Activated CD8-positive, alpha-beta T cell treated with anti-CD3 and anti-CD28 coated beads, Interleukin-2, amount 10 ng/mL, durations not matched to agents 7 days and 5 days (primary cell): ENCODE measurements around the gene IGDCC3. TPM values are rescaled to one million over a fixed set of nuclear protein-coding genes. Genes with fewer than 3 reads are reported as not detected.

Experiments
- ATAC-seq: fragments of 150-1000 bp; cut with Tn5 transposase; one replicate; pipeline ENCODE4 v1.10.0; 2021; ENCODE audit warnings: moderate library complexity
- CTCF ChIA-PET: fragments of 350-600 bp; sonication (Branson Sonifier 250); formaldehyde crosslinking; loops from one replicate; lab custom pipeline; 2021; ENCODE audit warnings: antibody characterized with exemption; lab: Charles Lee
- POLR2A ChIA-PET: fragments of 350-600 bp; sonication (Branson Sonifier 250); formaldehyde crosslinking; loops from one replicate; lab custom pipeline; 2021; ENCODE audit warnings: antibody characterized with exemption; lab: Charles Lee
- DNase-seq: peaks from one replicate; pipeline ENCODE4 v3.0.0-alpha.2; 2020
- H3K27ac Mint-ChIP-seq: one replicate; pipeline ENCODE4 v1.8.0; 2021; ENCODE audit warnings: mild to moderate bottlenecking, mixed read lengths
- H3K27me3 Mint-ChIP-seq: one replicate; pipeline ENCODE4 v1.8.0; 2021; ENCODE audit warnings: low read depth, mixed read lengths
- H3K36me3 Mint-ChIP-seq: one replicate; pipeline ENCODE4 v1.8.0; 2021; ENCODE audit warnings: low read depth, mixed read lengths
- H3K4me1 Mint-ChIP-seq: one replicate; pipeline ENCODE4 v1.8.0; 2021; ENCODE audit warnings: low read depth, mixed read lengths
- H3K4me3 Mint-ChIP-seq: one replicate; pipeline ENCODE4 v1.8.0; 2021; ENCODE audit warnings: mild to moderate bottlenecking, mixed read lengths
- H3K9me3 Mint-ChIP-seq: one replicate; pipeline ENCODE4 v1.8.0; 2022; ENCODE audit warnings: mixed read lengths; ENCODE audit not compliant: insufficient read depth
- total RNA-seq, 2 experiments: library from RNA; stranded (reverse); gene quantifications; one replicate each; pipeline ENCODE4 v1.2.3, GENCODE V29; 2021

The IGDCC3 gene
- total RNA-seq, 2 experiments from 2014 or later, result not detected

GRCh38 chr15:65368302-65369211, 9.2 kb downstream of the IGDCC3 start:
- Mint-ChIP-seq H3K27ac (no peak overlapping the region), H3K27me3 (peaks cover 11% of the 10 kb centered on the region), H3K36me3 (no peaks in the 10 kb centered on the region), H3K4me3 (no peak overlapping the region), H3K4me1 (no peaks in the 10 kb centered on the region), H3K9me3 (no peaks in the 10 kb centered on the region)
- ATAC-seq, result no peak
- ChIA-PET CTCF (interaction anchor here (2.4 kb wide), 1 partner anchor 17 kb away, joined by 8 read pairs; no protein-coding TSS in a partner anchor), POLR2A (interaction anchor here (1.6 kb wide), 1 partner anchor 64 kb away, joined by 3 read pairs; the partner anchor contains the start of gene RNU5B-1)
- DNase-seq, result no peak

GRCh38 chr15:65366122-65366892, 11.5 kb downstream of the IGDCC3 start:
- Mint-ChIP-seq H3K27me3 (peaks cover 11% of the 10 kb centered on the region), H3K9me3 (no peaks in the 10 kb centered on the region), H3K36me3 (no peaks in the 10 kb centered on the region), H3K4me3 (no peak overlapping the region), H3K4me1 (no peaks in the 10 kb centered on the region), H3K27ac (no peak overlapping the region)
- CTCF ChIA-PET, result interaction anchor here (0.6 to 1.0 kb wide), 2 partner anchors 19 to 210 kb away, joined by 3 read pairs; no protein-coding TSS in a partner anchor
- ATAC-seq (no peak), DNase-seq (no peak)
- POLR2A ChIA-PET, result no interaction called here

GRCh38 chr15:65365229-65365628, 12.6 kb downstream of the IGDCC3 start:
- Mint-ChIP-seq H3K27me3 (peaks cover 11% of the 10 kb centered on the region), H3K9me3 (no peaks in the 10 kb centered on the region), H3K27ac (no peak overlapping the region), H3K36me3 (no peaks in the 10 kb centered on the region), H3K4me3 (no peak overlapping the region), H3K4me1 (no peaks in the 10 kb centered on the region)
- no peak for DNase-seq
- CTCF ChIA-PET, result no interaction called here
- POLR2A ChIA-PET, result no interaction called here
- no peak for ATAC-seq

- ChIA-PET CTCF (no interaction called here), POLR2A (interaction anchor here (2.1 kb wide), 1 partner anchor 59 kb away, joined by 7 read pairs; the partner anchor contains the start of gene RNU5B-1)
- DNase-seq (no peak), ATAC-seq (no peak)
- no peaks in the 10 kb centered on the region for H3K36me3 Mint-ChIP-seq
- H3K27me3 Mint-ChIP-seq, result peaks cover 8% of the 10 kb centered on the region
- H3K9me3 Mint-ChIP-seq, result no peaks in the 10 kb centered on the region
- no peak overlapping the region for H3K27ac Mint-ChIP-seq
- no peak overlapping the region for H3K4me3 Mint-ChIP-seq
- H3K4me1 Mint-ChIP-seq, result no peaks in the 10 kb centered on the region
Observed at GRCh38 chr15:65363766-65364165, 14.0 kb downstream of the IGDCC3 start.

- no peak for ATAC-seq
- no peak overlapping the region for H3K27ac Mint-ChIP-seq
- no peak for DNase-seq
- CTCF ChIA-PET, result no interaction called here
- H3K4me3 Mint-ChIP-seq, result no peak overlapping the region
- no peaks in the 10 kb centered on the region for H3K36me3 Mint-ChIP-seq
- POLR2A ChIA-PET, result interaction anchor here (2.1 kb wide), 1 partner anchor 59 kb away, joined by 7 read pairs; the partner anchor contains the start of gene RNU5B-1
- no peaks in the 10 kb centered on the region for H3K4me1 Mint-ChIP-seq
- peaks cover 6% of the 10 kb centered on the region for H3K27me3 Mint-ChIP-seq
- H3K9me3 Mint-ChIP-seq, result no peaks in the 10 kb centered on the region
Observed at GRCh38 chr15:65363306-65363705, 14.5 kb downstream of the IGDCC3 start.

- no peak overlapping the region for H3K27ac Mint-ChIP-seq
- POLR2A ChIA-PET, result interaction anchor here (2.1 kb wide), 1 partner anchor 58 kb away, joined by 7 read pairs; the partner anchor contains the start of gene RNU5B-1
- H3K4me1 Mint-ChIP-seq, result no peaks in the 10 kb centered on the region
- no peak overlapping the region for H3K4me3 Mint-ChIP-seq
- DNase-seq (no peak), ATAC-seq (no peak)
- CTCF ChIA-PET, result no interaction called here
- no peaks in the 10 kb centered on the region for H3K9me3 Mint-ChIP-seq
- peaks cover 10% of the 10 kb centered on the region for H3K27me3 Mint-ChIP-seq
- no peaks in the 10 kb centered on the region for H3K36me3 Mint-ChIP-seq
Observed at GRCh38 chr15:65362491-65362890, 15.3 kb downstream of the IGDCC3 start.

- Mint-ChIP-seq H3K4me3 (no peak overlapping the region), H3K9me3 (no peaks in the 10 kb centered on the region), H3K36me3 (no peaks in the 10 kb centered on the region), H3K27me3 (peaks cover 15% of the 10 kb centered on the region), H3K4me1 (no peaks in the 10 kb centered on the region), H3K27ac (no peak overlapping the region)
- ChIA-PET POLR2A (no interaction called here), CTCF (no interaction called here)
- DNase-seq (no peak), ATAC-seq (no peak)
Observed at GRCh38 chr15:65361708-65362459, 15.9 kb downstream of the IGDCC3 start.

GRCh38 chr15:65360506-65360905, 17.3 kb downstream of the IGDCC3 start:
- no peak overlapping the region for H3K27ac Mint-ChIP-seq
- H3K36me3 Mint-ChIP-seq, result no peaks in the 10 kb centered on the region
- peaks cover 24% of the 10 kb centered on the region for H3K27me3 Mint-ChIP-seq
- H3K9me3 Mint-ChIP-seq, result no peaks in the 10 kb centered on the region
- CTCF ChIA-PET, result interaction anchor here (0.9 kb wide), 1 partner anchor 25 kb away, joined by 5 read pairs; no protein-coding TSS in a partner anchor
- DNase-seq, result no peak
- no peaks in the 10 kb centered on the region for H3K4me1 Mint-ChIP-seq
- POLR2A ChIA-PET, result interaction anchor here (1.2 kb wide), 1 partner anchor 56 kb away, joined by 3 read pairs; the partner anchor contains the start of gene RNU5B-1
- H3K4me3 Mint-ChIP-seq, result no peak overlapping the region
- no peak for ATAC-seq

GRCh38 chr15:65355988-65356353, 21.8 kb downstream of the IGDCC3 start:
- no peak for DNase-seq
- no peak for ATAC-seq
- Mint-ChIP-seq H3K27ac (no peak overlapping the region), H3K4me1 (no peaks in the 10 kb centered on the region), H3K4me3 (no peak overlapping the region), H3K9me3 (peaks cover 6% of the 10 kb centered on the region), H3K27me3 (peaks cover 40% of the 10 kb centered on the region), H3K36me3 (no peaks in the 10 kb centered on the region)
- ChIA-PET CTCF (no interaction called here), POLR2A (no interaction called here)

- Mint-ChIP-seq H3K27me3 (peaks cover 40% of the 10 kb centered on the region), H3K4me1 (no peaks in the 10 kb centered on the region), H3K27ac (no peak overlapping the region), H3K9me3 (peaks cover 10% of the 10 kb centered on the region), H3K4me3 (no peak overlapping the region), H3K36me3 (no peaks in the 10 kb centered on the region)
- POLR2A ChIA-PET, result no interaction called here
- CTCF ChIA-PET, result no interaction called here
- ATAC-seq, result no peak
- no peak for DNase-seq
Observed at GRCh38 chr15:65355173-65355987, 22.4 kb downstream of the IGDCC3 start.

- ChIA-PET POLR2A (no interaction called here), CTCF (no interaction called here)
- Mint-ChIP-seq H3K27me3 (peaks cover 41% of the 10 kb centered on the region), H3K4me1 (no peaks in the 10 kb centered on the region), H3K4me3 (no peak overlapping the region), H3K27ac (no peak overlapping the region), H3K36me3 (no peaks in the 10 kb centered on the region), H3K9me3 (peaks cover 10% of the 10 kb centered on the region)
- no peak for ATAC-seq
- no peak for DNase-seq
Observed at GRCh38 chr15:65354835-65355172, 23.0 kb downstream of the IGDCC3 start.
